ENCODE results near the gene NEURL1B.

Gene NEURL1B

DNA sequence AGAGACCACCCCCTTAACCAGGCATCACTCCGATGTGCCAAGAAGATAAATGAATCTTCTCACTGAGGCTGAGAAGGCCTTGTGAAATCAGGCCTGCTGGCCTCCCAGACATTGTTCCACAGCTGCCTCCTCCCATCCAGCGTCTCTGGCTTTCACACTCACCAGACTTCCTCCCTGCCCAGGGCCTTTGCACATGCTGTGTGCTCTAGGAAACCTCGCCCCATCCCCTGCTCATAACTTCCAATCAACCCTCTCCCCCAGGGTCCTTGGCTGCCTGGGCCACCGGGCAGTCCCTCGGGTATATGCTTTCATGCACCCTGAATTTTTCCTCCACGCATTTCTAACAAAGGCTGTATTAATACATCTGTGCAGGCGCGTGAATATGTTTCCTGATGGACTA lies 71.5 kb downstream of the NEURL1B start:
- H3K4me2 ChIP-seq (ENCODE audit: low read length) = no peak overlapping the region
- H3K23ac ChIP-seq (ENCODE audit: low read length) = no peak overlapping the region
- no peak for DNase-seq
- H3K14ac ChIP-seq (ENCODE audit: low read length) = no peak overlapping the region
- H3K4ac ChIP-seq (ENCODE audit: low read depth, low read length) = no peak overlapping the region
- H3K79me2 ChIP-seq (ENCODE audit: control insufficient read depth, insufficient read depth, low read length, poor library complexity) = no peaks in the 10 kb centered on the region
- H3K9ac ChIP-seq (ENCODE audit: low read length) = no peak overlapping the region
- no peak overlapping the region for H2AK5ac ChIP-seq (ENCODE audit: low read length)
- H4K91ac ChIP-seq (ENCODE audit: low read depth, low read length) = no peak overlapping the region
- H4K8ac ChIP-seq (ENCODE audit: low read depth, low read length) = no peak overlapping the region
- no peak overlapping the region for H2BK12ac ChIP-seq (ENCODE audit: low read length)
- no peaks in the 10 kb centered on the region for H3K9me3 ChIP-seq (ENCODE audit: insufficient read depth, low read depth, low read length)
- H3K27me3 ChIP-seq (ENCODE audit: insufficient read depth, low read length) = no peaks in the 10 kb centered on the region
- H3K4me3 ChIP-seq (ENCODE audit: low read depth, low read length) = no peak overlapping the region
- WGBS (ENCODE audit: extremely low coverage, insufficient coverage, insufficient read length) = no CpG with 5 or more reads among the region's 8 CpGs
- no peaks in the 10 kb centered on the region for H3K79me1 ChIP-seq (ENCODE audit: low read length)
- no peak overlapping the region for H2AFZ ChIP-seq (ENCODE audit: insufficient read depth, low read length, poor library complexity)
- no peak overlapping the region for H3K18ac ChIP-seq (ENCODE audit: low read length)
- H2BK120ac ChIP-seq (ENCODE audit: insufficient read depth, low read length, poor library complexity) = no peak overlapping the region
- no peak overlapping the region for H3K27ac ChIP-seq (ENCODE audit: low read depth, low read length)
- H2BK5ac ChIP-seq (ENCODE audit: low read depth, low read length, poor library complexity) = no peak overlapping the region
- H3K36me3 ChIP-seq (ENCODE audit: control insufficient read depth in 1 of 2, insufficient read depth in 2 of 2, low read length in 2 of 2) = no peaks in the 10 kb centered on the region
- no peak overlapping the region for H4K12ac ChIP-seq (ENCODE audit: low read depth, low read length)
- H3K4me1 ChIP-seq (ENCODE audit: control insufficient read depth in 1 of 2, insufficient read depth in 2 of 2, low read length in 2 of 2) = peaks cover 0 to 11% of the 10 kb centered on the region in 2 experiments

DNA sequence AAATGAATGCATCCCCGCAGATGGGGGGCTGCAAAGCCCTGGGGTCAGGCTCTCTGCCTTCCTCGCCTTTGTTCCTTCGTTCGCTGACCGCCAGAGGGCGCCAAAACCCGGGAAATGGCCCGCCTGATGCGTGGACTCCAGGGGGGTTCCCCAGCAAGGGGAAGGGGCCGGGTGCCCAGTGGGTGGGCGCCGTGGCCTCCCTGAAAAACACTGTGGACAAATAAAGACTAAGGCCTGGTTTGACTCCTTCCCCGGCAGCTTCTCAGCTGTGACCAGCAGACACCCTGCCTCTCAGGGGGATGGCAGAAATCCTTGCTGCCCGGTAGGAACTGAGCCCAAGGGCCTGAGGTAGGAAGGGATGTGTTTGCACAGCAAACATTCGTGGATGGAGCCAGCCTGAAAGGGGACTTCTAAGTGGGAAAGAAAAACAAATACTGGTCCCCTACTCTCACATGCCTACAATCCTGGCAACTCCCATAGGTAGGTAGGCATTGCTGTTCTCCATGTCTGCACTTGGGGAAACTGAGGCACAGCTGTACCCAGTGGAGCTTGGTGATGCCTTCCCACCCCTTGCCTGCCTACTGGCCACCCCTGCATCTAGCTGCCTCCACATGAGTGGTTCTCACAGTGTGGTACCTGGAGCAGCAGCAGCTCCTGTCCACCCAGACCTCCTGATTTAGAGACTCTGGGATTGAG lies 72.2 kb downstream of the NEURL1B start:
- H4K12ac ChIP-seq (ENCODE audit: low read depth, low read length) = no peak overlapping the region

GRCh38 chr5:172713809-172714490 lies 72.9 kb downstream of the NEURL1B start:
- Histone ChIP-seq H2BK120ac (ENCODE audit: insufficient read depth, low read length, poor library complexity) (no peak overlapping the region), H3K14ac (ENCODE audit: low read length) (no peak overlapping the region), H3K18ac (ENCODE audit: low read length) (no peak overlapping the region), H3K4me2 (ENCODE audit: low read length) (no peak overlapping the region), H2AFZ (ENCODE audit: insufficient read depth, low read length, poor library complexity) (no peak overlapping the region), H4K12ac (ENCODE audit: low read depth, low read length) (no peak overlapping the region), H3K4me1 (ENCODE audit: control insufficient read depth in 1 of 2, insufficient read depth in 2 of 2, low read length in 2 of 2) (peaks cover 0 to 11% of the 10 kb centered on the region in 2 experiments), H3K9me3 (ENCODE audit: insufficient read depth, low read depth, low read length) (no peaks in the 10 kb centered on the region), H3K23ac (ENCODE audit: low read length) (no peak overlapping the region), H2AK5ac (ENCODE audit: low read length) (peak overlapping the region; percentile 7), H2BK12ac (ENCODE audit: low read length) (no peak overlapping the region), H3K27me3 (ENCODE audit: insufficient read depth, low read length) (no peaks in the 10 kb centered on the region), H3K4me3 (ENCODE audit: low read depth, low read length) (no peak overlapping the region), H2BK5ac (ENCODE audit: low read depth, low read length, poor library complexity) (no peak overlapping the region), H3K79me2 (ENCODE audit: control insufficient read depth, insufficient read depth, low read length, poor library complexity) (no peaks in the 10 kb centered on the region), H4K8ac (ENCODE audit: low read depth, low read length) (no peak overlapping the region), H3K79me1 (ENCODE audit: low read length) (no peaks in the 10 kb centered on the region), H3K27ac (ENCODE audit: low read depth, low read length) (no peak overlapping the region), H4K91ac (ENCODE audit: low read depth, low read length) (no peak overlapping the region), H3K4ac (ENCODE audit: low read depth, low read length) (no peak overlapping the region), H3K9ac (ENCODE audit: low read length) (no peak overlapping the region), H3K36me3 (ENCODE audit: control insufficient read depth in 1 of 2, insufficient read depth in 2 of 2, low read length in 2 of 2) (no peaks in the 10 kb centered on the region)
- no CpG with 5 or more reads among the region's 9 CpGs for WGBS (ENCODE audit: extremely low coverage, insufficient coverage, insufficient read length)
- no peak for DNase-seq

More for the DNA sequence above, 72.2 kb downstream of the NEURL1B start:
- Histone ChIP-seq H2AFZ (ENCODE audit: insufficient read depth, low read length, poor library complexity) (no peak overlapping the region), H3K4me1 (ENCODE audit: control insufficient read depth in 1 of 2, insufficient read depth in 2 of 2, low read length in 2 of 2) (peaks cover 0 to 11% of the 10 kb centered on the region in 2 experiments), H3K9ac (ENCODE audit: low read length) (no peak overlapping the region), H3K9me3 (ENCODE audit: insufficient read depth, low read depth, low read length) (no peaks in the 10 kb centered on the region), H3K27ac (ENCODE audit: low read depth, low read length) (no peak overlapping the region), H2BK5ac (ENCODE audit: low read depth, low read length, poor library complexity) (no peak overlapping the region), H3K4me3 (ENCODE audit: low read depth, low read length) (no peak overlapping the region), H3K4me2 (ENCODE audit: low read length) (no peak overlapping the region), H3K4ac (ENCODE audit: low read depth, low read length) (no peak overlapping the region), H3K36me3 (ENCODE audit: control insufficient read depth in 1 of 2, insufficient read depth in 2 of 2, low read length in 2 of 2) (no peaks in the 10 kb centered on the region), H3K79me1 (ENCODE audit: low read length) (no peaks in the 10 kb centered on the region), H4K91ac (ENCODE audit: low read depth, low read length) (no peak overlapping the region), H3K23ac (ENCODE audit: low read length) (no peak overlapping the region), H3K18ac (ENCODE audit: low read length) (no peak overlapping the region), H2BK120ac (ENCODE audit: insufficient read depth, low read length, poor library complexity) (no peak overlapping the region), H2AK5ac (ENCODE audit: low read length) (no peak overlapping the region), H3K79me2 (ENCODE audit: control insufficient read depth, insufficient read depth, low read length, poor library complexity) (no peaks in the 10 kb centered on the region), H3K14ac (ENCODE audit: low read length) (no peak overlapping the region), H3K27me3 (ENCODE audit: insufficient read depth, low read length) (no peaks in the 10 kb centered on the region), H2BK12ac (ENCODE audit: low read length) (no peak overlapping the region), H4K8ac (ENCODE audit: low read depth, low read length) (no peak overlapping the region)
- WGBS (ENCODE audit: extremely low coverage, insufficient coverage, insufficient read length) = no CpG with 5 or more reads among the region's 15 CpGs
- DNase-seq = peak in 1 of 2 donors; percentile 58

- WGBS (ENCODE audit: extremely low coverage, insufficient coverage, insufficient read length) = no CpG with 5 or more reads among the region's 15 CpGs
- Histone ChIP-seq H2BK120ac (ENCODE audit: insufficient read depth, low read length, poor library complexity) (no peak overlapping the region), H3K27me3 (ENCODE audit: insufficient read depth, low read length) (no peaks in the 10 kb centered on the region), H3K79me1 (ENCODE audit: low read length) (no peaks in the 10 kb centered on the region), H3K23ac (ENCODE audit: low read length) (no peak overlapping the region), H3K36me3 (ENCODE audit: control insufficient read depth in 1 of 2, insufficient read depth in 2 of 2, low read length in 2 of 2) (no peaks in the 10 kb centered on the region), H3K4me1 (ENCODE audit: control insufficient read depth in 1 of 2, insufficient read depth in 2 of 2, low read length in 2 of 2) (peaks cover 0 to 11% of the 10 kb centered on the region in 2 experiments), H3K18ac (ENCODE audit: low read length) (no peak overlapping the region), H4K8ac (ENCODE audit: low read depth, low read length) (no peak overlapping the region), H3K9ac (ENCODE audit: low read length) (no peak overlapping the region), H3K14ac (ENCODE audit: low read length) (no peak overlapping the region), H3K4me3 (ENCODE audit: low read depth, low read length) (no peak overlapping the region), H3K27ac (ENCODE audit: low read depth, low read length) (no peak overlapping the region), H3K79me2 (ENCODE audit: control insufficient read depth, insufficient read depth, low read length, poor library complexity) (no peaks in the 10 kb centered on the region), H2AFZ (ENCODE audit: insufficient read depth, low read length, poor library complexity) (no peak overlapping the region), H2AK5ac (ENCODE audit: low read length) (no peak overlapping the region), H4K91ac (ENCODE audit: low read depth, low read length) (peak overlapping the region; percentile 27), H2BK5ac (ENCODE audit: low read depth, low read length, poor library complexity) (no peak overlapping the region), H4K12ac (ENCODE audit: low read depth, low read length) (no peak overlapping the region), H3K4ac (ENCODE audit: low read depth, low read length) (no peak overlapping the region), H3K9me3 (ENCODE audit: insufficient read depth, low read depth, low read length) (no peaks in the 10 kb centered on the region), H3K4me2 (ENCODE audit: low read length) (peak overlapping the region; percentile 3), H2BK12ac (ENCODE audit: low read length) (no peak overlapping the region)
- DNase-seq = peak; percentile 67 to 85
These were observed 73.7 kb downstream of the NEURL1B start for GRCh38 chr5:172714491-172715420.
